Upper lobe of left lung (tissue), 6 donors: ENCODE measurements around the gene KCNJ6. TPM values are rescaled to one million over a fixed set of nuclear protein-coding genes. Genes with fewer than 3 reads are reported as not detected.
"Not testable (repeated sequence)": the region's sequence is repeated elsewhere in the genome, so short reads cannot be mapped to it uniquely, and the experiment has no call there.

Source experiments
- ATAC-seq, 2 donors: fragments of 200-7000 bp; cut with Tn5 transposase; one replicate each; pipeline ENCODE4 v1.9.1; 2022; ENCODE audit warnings: mild to moderate bottlenecking in 2 of 2, moderate library complexity in 2 of 2; ENCODE audit not compliant: low FRiP score in 2 of 2
- DNase-seq, 2 donors: peaks; one replicate each; pipeline ENCODE4 v3.0.0-alpha.2; 2019 to 2020
- H3K27ac ChIP-seq, 4 donors: fragments of 200-600 bp; sonication (generic); one replicate each; pipeline ENCODE4 v1.5.1; 2016 to 2019
- H3K27me3 ChIP-seq, 4 donors: fragments of 200-600 bp; sonication (generic); one replicate each; pipeline ENCODE4 v1.5.1; 2017 to 2019
- H3K36me3 ChIP-seq, 4 donors: fragments of 200-600 bp; sonication (generic); one replicate each; pipeline ENCODE4 v1.5.1; 2016 to 2019
- H3K4me1 ChIP-seq, 4 donors: fragments of 200-600 bp; sonication (generic); one replicate each; pipeline ENCODE4 v1.5.1; 2018 to 2019
- H3K4me3 ChIP-seq, 4 donors: fragments of 200-600 bp; sonication (generic); one replicate each; pipeline ENCODE4 v1.5.1; 2017 to 2019; ENCODE audit warnings: mild to moderate bottlenecking in 2 of 4, moderate library complexity in 1 of 4
- H3K9me3 ChIP-seq, 4 donors: fragments of 200-600 bp; sonication (generic); one replicate each; pipeline ENCODE4 v1.5.1; 2018 to 2019
- CTCF ChIP-seq, 6 experiments: fragments of 450-650 bp in 4 of 6; fragments of 200-600 bp in 2 of 6; sonication (generic) in 2 of 6; IDR thresholded peaks; one replicate each; pipeline ENCODE4 v1.5.1; 2016 to 2019; ENCODE audit warnings: antibody characterized with exemption in 6 of 6
- EP300 ChIP-seq, 4 donors: sonication (generic); formaldehyde crosslinking; IDR thresholded peaks; one replicate each; pipeline ENCODE4 v1.5.1; 2017; ENCODE audit warnings: antibody characterized with exemption in 4 of 4, control low read depth in 2 of 4
- POLR2A ChIP-seq, 4 donors: fragments of 450-650 bp; IDR thresholded peaks; one replicate each; pipeline ENCODE4 v1.5.1; 2016 to 2017; ENCODE audit warnings: antibody characterized with exemption in 4 of 4, mild to moderate bottlenecking in 2 of 4
- POLR2AphosphoS5 ChIP-seq, 2 donors: sonication (generic); formaldehyde crosslinking; IDR thresholded peaks; one replicate each; pipeline ENCODE4 v1.5.1; 2017; ENCODE audit warnings: antibody characterized with exemption in 2 of 2
- WGBS, 2 donors: methylation state at CpG; one replicate each; pipeline ENCODE4 v1.1.5; 2017 to 2018; 5-methylcytosine and 5-hydroxymethylcytosine counted together
- total RNA-seq, 6 donors: library from RNA; depleted of rRNA in 4 of 6; stranded (reverse); fragments of >200 nt in 4 of 6; gene quantifications; one replicate each; pipeline versions ENCODE4 v1.1.0 to v1.2.1, GENCODE V29; 2016 to 2021
- donor health status: DM: no; HTN: no; CAD: no; lungs with moderate emphysema.
- donor health status: DM: no; HTN: yes; CAD: no; lungs with severe emphysema.

The KCNJ6 gene
- total RNA-seq, 6 donors from 2014 or later = 0.06 to 0.15 TPM; not detected in 4

- ATAC-seq (no peak), DNase-seq (no peak)
- Histone ChIP-seq H3K4me1 (no peaks in the 10 kb centered on the region), H3K36me3 (no peaks in the 10 kb centered on the region), H3K27ac (no peak overlapping the region), H3K9me3 (no peaks in the 10 kb centered on the region), H3K4me3 (no peak overlapping the region), H3K27me3 (no peaks in the 10 kb centered on the region)
- no peak for TF ChIP-seq POLR2A (IDR thresholded peaks at IDR 0.05)
- TF ChIP-seq EP300 (IDR thresholded peaks at IDR 0.05) = no peak
- 72 to 77% methylated on average over 6 of the region's 6 CpGs for WGBS, 2 donors
Observed at GRCh38 chr21:37724201-37724600, 192.1 kb downstream of the KCNJ6 start.

- Histone ChIP-seq H3K9me3 (no peaks in the 10 kb centered on the region), H3K27me3 (no peaks in the 10 kb centered on the region), H3K36me3 (no peaks in the 10 kb centered on the region), H3K4me3 (no peak overlapping the region), H3K4me1 (no peaks in the 10 kb centered on the region), H3K27ac (no peak overlapping the region)
- ATAC-seq (no peak), DNase-seq (no peak)
- 77 to 95% methylated on average over 4 of the region's 4 CpGs for WGBS, 2 donors
- TF ChIP-seq POLR2A (IDR thresholded peaks at IDR 0.05) = no peak
- no peak for TF ChIP-seq POLR2AphosphoS5 (IDR thresholded peaks at IDR 0.05)
- TF ChIP-seq CTCF (IDR thresholded peaks at IDR 0.05) = no peak
- TF ChIP-seq EP300 (IDR thresholded peaks at IDR 0.05) = no peak
Observed at GRCh38 chr21:37717534-37717933, 198.7 kb downstream of the KCNJ6 start.

GRCh38 chr21:37712569-37712934 is 203.7 kb downstream of the KCNJ6 start:
- not testable (repeated sequence) for H3K4me3 ChIP-seq, H3K27ac ChIP-seq, H3K27me3 ChIP-seq, ATAC-seq, H3K36me3 ChIP-seq, DNase-seq, H3K9me3 ChIP-seq
- H3K4me1 ChIP-seq = peaks cover 0 to 14% (median 7%) of the 10 kb centered on the region in 4 donors

DNA sequence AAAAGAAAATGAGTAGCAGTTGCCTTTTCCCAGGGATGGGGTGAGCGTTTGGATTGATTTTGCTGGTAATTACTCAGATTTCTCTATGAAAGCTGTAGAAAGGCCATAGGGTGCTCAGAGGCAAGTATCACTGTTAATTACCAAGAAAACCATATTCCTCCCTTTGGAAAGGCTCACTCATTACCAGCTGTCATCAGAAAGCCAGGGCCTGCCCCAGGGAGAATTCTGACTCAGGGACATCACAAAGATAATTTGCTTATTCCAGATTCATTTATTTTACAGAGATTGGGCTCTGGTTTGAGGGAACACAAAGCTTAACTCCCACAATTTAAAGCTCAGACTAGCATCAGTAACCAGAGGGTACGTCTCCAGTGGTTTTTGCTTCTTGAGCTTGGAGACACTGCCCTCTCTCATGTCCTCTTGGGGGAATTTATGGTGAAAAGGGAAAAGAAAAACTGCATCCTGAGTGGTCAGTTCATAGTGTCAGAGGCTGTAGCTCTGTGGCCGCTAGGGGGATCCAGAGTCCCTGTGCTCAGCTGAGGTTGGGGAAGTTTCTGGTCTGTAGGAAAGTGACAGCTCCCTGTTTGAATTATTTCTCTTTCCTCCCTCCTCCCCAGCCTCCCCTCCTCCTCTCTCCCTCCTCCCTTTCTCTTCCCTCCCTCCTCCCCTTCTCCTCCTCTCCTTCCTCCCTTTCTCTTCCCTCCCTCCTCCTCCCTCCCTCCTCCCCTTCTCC is 204.3 kb downstream of the KCNJ6 start:
- WGBS, 2 donors = 47 to 54% methylated on average over 3 of the region's 3 CpGs
- no peaks in the 10 kb centered on the region for H3K9me3 ChIP-seq
- peak; percentile 75 to 81 for ATAC-seq

DNA sequence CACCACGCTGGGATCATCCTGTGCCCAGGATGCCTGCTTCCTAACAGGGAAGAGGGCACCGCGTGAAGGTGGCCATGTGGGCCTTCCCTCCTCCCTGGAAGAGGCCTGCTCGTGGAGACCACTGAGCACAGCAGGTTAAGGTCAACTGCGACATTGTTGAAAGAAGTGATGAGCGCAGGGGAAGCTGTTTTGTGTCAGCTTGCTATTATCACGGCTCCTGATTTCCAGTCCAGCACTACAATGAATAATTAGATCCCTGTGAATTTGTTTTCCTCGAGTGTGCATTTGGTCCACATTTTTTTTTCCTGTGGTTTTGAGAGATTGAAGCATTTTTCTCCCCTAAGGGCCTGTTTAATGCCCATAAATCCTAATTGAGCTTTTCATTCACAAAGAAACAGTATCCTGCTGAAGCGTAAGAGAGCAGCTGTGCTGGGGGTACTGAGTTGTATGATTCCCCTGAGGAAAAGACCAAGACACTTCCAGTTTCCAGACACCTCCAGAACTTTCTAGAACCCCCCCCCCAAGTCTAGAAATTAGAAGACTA is 204.9 kb downstream of the KCNJ6 start:
- Histone ChIP-seq H3K4me3 (no peak overlapping the region), H3K27ac (peak overlapping the region in 1 of 4 donors; percentile 27), H3K27me3 (no peaks in the 10 kb centered on the region), H3K9me3 (no peaks in the 10 kb centered on the region), H3K36me3 (no peaks in the 10 kb centered on the region), H3K4me1 (peaks cover 0 to 14% (median 7%) of the 10 kb centered on the region in 4 donors)
- WGBS, 2 donors = 75 to 87% methylated on average over 8 to 9 of the region's 9 CpGs
- TF ChIP-seq EP300 (IDR thresholded peaks at IDR 0.05) = no peak
- TF ChIP-seq POLR2AphosphoS5 (IDR thresholded peaks at IDR 0.05) = no peak
- TF ChIP-seq POLR2A (IDR thresholded peaks at IDR 0.05) = no peak
- no peak for TF ChIP-seq CTCF (IDR thresholded peaks at IDR 0.05)
- ATAC-seq (no peak), DNase-seq (peak in 1 of 2 donors; percentile 18)

More for the DNA sequence above, 204.3 kb downstream of the KCNJ6 start:
- H3K27ac ChIP-seq = no peak overlapping the region
- peaks cover 0 to 14% (median 7%) of the 10 kb centered on the region in 4 donors for H3K4me1 ChIP-seq
- H3K4me3 ChIP-seq = no peak overlapping the region
- no peaks in the 10 kb centered on the region for H3K27me3 ChIP-seq
- DNase-seq = peak in 1 of 2 donors; percentile 60
- TF ChIP-seq POLR2A (IDR thresholded peaks at IDR 0.05) (no peak), CTCF (IDR thresholded peaks at IDR 0.05) (peak; percentile 42 to 78 (median 58)), POLR2AphosphoS5 (IDR thresholded peaks at IDR 0.05) (no peak), EP300 (IDR thresholded peaks at IDR 0.05) (no peak)
- no peaks in the 10 kb centered on the region for H3K36me3 ChIP-seq
